ENCODE data around the gene HINT1. TPM values are rescaled to one million over a fixed set of nuclear protein-coding genes. Genes with fewer than 3 reads are reported as not detected.

The HINT1 gene
- total RNA-seq, 4 donors from 2014 or later, result 143 to 187 (median 161) TPM

GRCh38 chr5:131209175-131209505 is 44.1 kb upstream of the HINT1 start:
- ATAC-seq (ENCODE audit: low FRiP score), result no peak
- DNase-seq (ENCODE audit: low spot score), result no peak
- no peak for TF ChIP-seq CTCF (IDR thresholded peaks at IDR 0.05)

GRCh38 chr5:131206772-131207171 is 41.7 kb upstream of the HINT1 start:
- ATAC-seq (ENCODE audit: low FRiP score) (no peak), DNase-seq (ENCODE audit: low spot score) (no peak)
- no peak for TF ChIP-seq CTCF (IDR thresholded peaks at IDR 0.05)

GRCh38 chr5:131206061-131206460 is 41.0 kb upstream of the HINT1 start:
- no peak for ATAC-seq (ENCODE audit: low FRiP score)
- no peak for DNase-seq (ENCODE audit: low spot score)
- TF ChIP-seq CTCF (IDR thresholded peaks at IDR 0.05), result no peak

- ATAC-seq (ENCODE audit: low FRiP score) (no peak), DNase-seq (ENCODE audit: low spot score) (no peak)
- no peak for TF ChIP-seq CTCF (IDR thresholded peaks at IDR 0.05)
Measured at GRCh38 chr5:131204964-131205363, 39.9 kb upstream of the HINT1 start.

GRCh38 chr5:131200560-131200959 is 35.5 kb upstream of the HINT1 start:
- DNase-seq (ENCODE audit: low spot score) (no peak), ATAC-seq (ENCODE audit: low FRiP score) (no peak)
- no peak for TF ChIP-seq CTCF (IDR thresholded peaks at IDR 0.05)

- no peak for TF ChIP-seq CTCF (IDR thresholded peaks at IDR 0.05)
- DNase-seq (ENCODE audit: low spot score), result no peak
- no peak for ATAC-seq (ENCODE audit: low FRiP score)
Measured at GRCh38 chr5:131198625-131199024, 33.6 kb upstream of the HINT1 start.

- ATAC-seq (ENCODE audit: low FRiP score) (no peak), DNase-seq (ENCODE audit: low spot score) (no peak)
- no peak for TF ChIP-seq CTCF (IDR thresholded peaks at IDR 0.05)
Measured at GRCh38 chr5:131196331-131196730, 31.3 kb upstream of the HINT1 start.
